Neural progenitor cell (in vitro differentiated cells): ENCODE results near the gene KRT8. TPM values are rescaled to one million over a fixed set of nuclear protein-coding genes. Genes with fewer than 3 reads are reported as not detected.

ENCODE experiments used
- DNase-seq: peaks from one replicate; pipeline ENCODE4 v3.0.0-alpha.2; 2016; ENCODE audit warnings: low spot score
- H2AFZ ChIP-seq: fragments of 200-600 bp; sonication (generic); replicated peaks from 2 replicates; pipeline ENCODE4 v1.6.1; 2016; ENCODE audit warnings: antibody characterized with exemption
- H3F3A ChIP-seq: fragments of 200-600 bp; sonication (generic); 2 replicates; pipeline ENCODE4 v1.6.1; 2016; ENCODE audit warnings: antibody characterized with exemption, low read depth
- H3K27ac ChIP-seq: fragments of 200-600 bp; sonication (generic); 2 replicates; pipeline ENCODE4 v1.5.1; 2016; ENCODE audit warnings: mild to moderate bottlenecking
- H3K27me3 ChIP-seq: fragments of 200-600 bp; sonication (generic); 2 replicates; pipeline ENCODE4 v1.6.1; 2016; ENCODE audit warnings: mild to moderate bottlenecking, moderate library complexity
- H3K36me3 ChIP-seq: fragments of 200-600 bp; sonication (generic); 2 replicates; pipeline ENCODE4 v1.5.1; 2016
- H3K4me1 ChIP-seq: fragments of 200-600 bp; sonication (generic); 2 replicates; pipeline ENCODE4 v1.6.1; 2016; ENCODE audit warnings: mixed run types
- H3K4me2 ChIP-seq: fragments of 200-600 bp; sonication (generic); 2 replicates; pipeline ENCODE4 v1.6.1; 2016
- H3K4me3 ChIP-seq: fragments of 200-600 bp; sonication (generic); 2 replicates; pipeline ENCODE4 v1.5.1; 2016
- H3K79me2 ChIP-seq: fragments of 200-600 bp; sonication (generic); 2 replicates; pipeline ENCODE4 v1.6.1; 2016; ENCODE audit warnings: low read depth
- H3K9ac ChIP-seq: fragments of 200-600 bp; sonication (generic); 2 replicates; pipeline ENCODE4 v1.6.1; 2016
- H3K9me3 ChIP-seq: fragments of 200-600 bp; sonication (generic); 2 replicates; pipeline ENCODE4 v1.5.1; 2016; ENCODE audit warnings: low read depth
- H4K20me1 ChIP-seq: fragments of 200-600 bp; sonication (generic); 2 replicates; pipeline ENCODE4 v1.6.1; 2016; ENCODE audit warnings: low read depth
- H3K27ac Mint-ChIP-seq: 3 replicates; pipeline ENCODE4 v1.8.0; 2021; ENCODE audit warnings: mixed read lengths
- H3K27me3 Mint-ChIP-seq: 2 replicates; pipeline ENCODE4 v1.8.0; 2022; ENCODE audit warnings: low read depth, mild to moderate bottlenecking, inconsistent platforms, moderate library complexity, mixed read lengths; ENCODE audit not compliant: insufficient read depth
- H3K36me3 Mint-ChIP-seq: 3 replicates; pipeline ENCODE4 v1.8.0; 2021; ENCODE audit warnings: mixed read lengths
- H3K4me1 Mint-ChIP-seq: 3 replicates; pipeline ENCODE4 v1.8.0; 2021; ENCODE audit warnings: mixed read lengths
- H3K4me3 Mint-ChIP-seq: 3 replicates; pipeline ENCODE4 v1.8.0; 2021; ENCODE audit warnings: mild to moderate bottlenecking, moderate library complexity, mixed read lengths
- H3K9me3 Mint-ChIP-seq: 3 replicates; pipeline ENCODE4 v1.8.0; 2020; ENCODE audit warnings: mixed read lengths
- EZH2 ChIP-seq: fragments of 200-600 bp; sonication (generic); IDR thresholded peaks from 2 replicates; pipeline ENCODE4 v1.6.1; 2017; ENCODE audit warnings: antibody characterized with exemption, mild to moderate bottlenecking, moderate library complexity
- EZH2phosphoT487 ChIP-seq: fragments of 200-600 bp; sonication (generic); IDR thresholded peaks from 2 replicates; pipeline ENCODE4 v1.6.1; 2017; ENCODE audit warnings: antibody characterized with exemption
- total RNA-seq: library from RNA; depleted of rRNA; stranded (reverse); fragments of >200 nt; gene quantifications from 2 replicates; pipeline ENCODE4 v1.2.3, GENCODE V29; 2015; ENCODE audit warnings: low replicate concordance
- TF ChIP-seq, protein P1 (sequence below): fragments of 200-600 bp; sonication (generic); IDR thresholded peaks from 2 replicates; pipeline ENCODE4 v1.5.1; 2017; ENCODE audit warnings: antibody characterized with exemption, mild to moderate bottlenecking

Gene KRT8
- total RNA-seq, 1 donor from 2014 or later: 168 TPM

- H3K9ac ChIP-seq: no peak overlapping the region
- Mint-ChIP-seq H3K9me3 (no peaks in the 10 kb centered on the region), H3K27ac (no peak overlapping the region), H3K36me3 (peaks cover 6% of the 10 kb centered on the region), H3K27me3 (peaks cover 11% of the 10 kb centered on the region), H3K4me1 (peaks cover 46% of the 10 kb centered on the region), H3K4me3 (no peak overlapping the region)
- peaks cover 53% of the 10 kb centered on the region for H3F3A ChIP-seq
- no peak for TF ChIP-seq EZH2phosphoT487
- TF ChIP-seq, protein P1, sequence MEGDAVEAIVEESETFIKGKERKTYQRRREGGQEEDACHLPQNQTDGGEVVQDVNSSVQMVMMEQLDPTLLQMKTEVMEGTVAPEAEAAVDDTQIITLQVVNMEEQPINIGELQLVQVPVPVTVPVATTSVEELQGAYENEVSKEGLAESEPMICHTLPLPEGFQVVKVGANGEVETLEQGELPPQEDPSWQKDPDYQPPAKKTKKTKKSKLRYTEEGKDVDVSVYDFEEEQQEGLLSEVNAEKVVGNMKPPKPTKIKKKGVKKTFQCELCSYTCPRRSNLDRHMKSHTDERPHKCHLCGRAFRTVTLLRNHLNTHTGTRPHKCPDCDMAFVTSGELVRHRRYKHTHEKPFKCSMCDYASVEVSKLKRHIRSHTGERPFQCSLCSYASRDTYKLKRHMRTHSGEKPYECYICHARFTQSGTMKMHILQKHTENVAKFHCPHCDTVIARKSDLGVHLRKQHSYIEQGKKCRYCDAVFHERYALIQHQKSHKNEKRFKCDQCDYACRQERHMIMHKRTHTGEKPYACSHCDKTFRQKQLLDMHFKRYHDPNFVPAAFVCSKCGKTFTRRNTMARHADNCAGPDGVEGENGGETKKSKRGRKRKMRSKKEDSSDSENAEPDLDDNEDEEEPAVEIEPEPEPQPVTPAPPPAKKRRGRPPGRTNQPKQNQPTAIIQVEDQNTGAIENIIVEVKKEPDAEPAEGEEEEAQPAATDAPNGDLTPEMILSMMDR: no peak
- no peak for TF ChIP-seq EZH2
- H3K36me3 ChIP-seq: no peaks in the 10 kb centered on the region
- H2AFZ ChIP-seq: no peak overlapping the region
- H3K27me3 ChIP-seq: no peaks in the 10 kb centered on the region
- H3K4me1 ChIP-seq: peaks cover 53% of the 10 kb centered on the region
- no peaks in the 10 kb centered on the region for H3K9me3 ChIP-seq
- peaks cover 17% of the 10 kb centered on the region for H3K79me2 ChIP-seq
- no peak for DNase-seq
- peak overlapping the region; percentile 4 for H3K4me2 ChIP-seq
- H3K4me3 ChIP-seq: no peak overlapping the region
- H3K27ac ChIP-seq: peak overlapping the region; percentile 47
- H4K20me1 ChIP-seq: no peaks in the 10 kb centered on the region
These were observed 41.5 kb upstream of the KRT8 start for GRCh38 chr12:52946334-52946733.

DNA sequence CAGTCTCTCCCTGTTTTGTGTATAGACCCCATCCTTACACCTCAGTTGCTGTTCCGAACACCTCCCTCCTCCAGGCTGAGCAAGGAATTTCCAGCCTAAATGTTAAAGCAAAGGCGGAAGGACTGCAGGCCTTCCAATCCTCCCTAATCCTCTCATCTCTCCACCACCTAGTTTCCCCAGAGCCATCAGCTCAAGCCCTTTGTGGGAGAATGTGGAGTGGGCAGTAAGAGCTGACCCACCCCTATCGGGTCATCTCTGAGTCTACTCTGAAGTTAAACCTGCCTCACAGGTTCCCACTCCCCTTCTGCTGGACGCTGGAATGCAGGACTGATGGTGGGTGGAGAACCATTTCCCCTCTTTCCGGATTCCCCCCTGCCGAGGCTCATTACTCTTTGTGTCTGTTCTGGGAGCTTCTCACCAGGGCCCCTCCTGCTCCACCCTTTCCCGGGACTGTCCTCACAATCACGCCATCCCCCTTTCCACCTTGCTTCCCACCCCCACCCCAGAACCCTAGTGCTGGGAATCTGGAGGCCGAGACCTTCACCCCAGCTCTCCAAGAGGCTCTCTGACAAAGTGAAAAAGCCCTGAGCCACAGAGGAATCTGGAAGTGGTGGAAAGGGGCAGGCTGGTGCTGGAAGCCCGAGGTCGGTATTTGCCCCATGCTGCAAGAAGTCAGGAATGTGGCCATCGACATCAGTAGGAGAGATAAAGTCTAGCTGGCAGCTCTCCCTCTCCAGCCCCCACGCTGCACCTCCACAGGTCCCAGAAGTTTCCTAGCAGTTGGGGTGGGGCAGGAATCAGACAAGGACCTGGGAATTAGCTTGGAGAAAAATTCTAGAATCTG is 40.7 kb upstream of the KRT8 start:
- H3F3A ChIP-seq: peaks cover 49% of the 10 kb centered on the region
- H3K36me3 ChIP-seq: no peaks in the 10 kb centered on the region
- peaks cover 53% of the 10 kb centered on the region for H3K4me1 ChIP-seq
- H3K27me3 ChIP-seq: no peaks in the 10 kb centered on the region
- H3K9me3 ChIP-seq: no peaks in the 10 kb centered on the region
- peak; percentile 56 for DNase-seq
- H3K4me1 Mint-ChIP-seq: peaks cover 46% of the 10 kb centered on the region
- H4K20me1 ChIP-seq: no peaks in the 10 kb centered on the region
- H3K9me3 Mint-ChIP-seq: no peaks in the 10 kb centered on the region
- H3K27me3 Mint-ChIP-seq: peaks cover 11% of the 10 kb centered on the region
- H3K4me2 ChIP-seq: peak overlapping the region; percentile 4
- H3K9ac ChIP-seq: no peak overlapping the region
- peaks cover 16% of the 10 kb centered on the region for H3K79me2 ChIP-seq
- no peak overlapping the region for H2AFZ ChIP-seq
- no peak overlapping the region for H3K4me3 ChIP-seq
- peak overlapping the region; percentile 47 for H3K27ac ChIP-seq
- peak overlapping the region; percentile 65 for H3K27ac Mint-ChIP-seq
- H3K36me3 Mint-ChIP-seq: peaks cover under 1% of the 10 kb centered on the region
- TF ChIP-seq EZH2phosphoT487 (no peak), EZH2 (no peak)
- TF ChIP-seq, protein P1: no peak
- no peak overlapping the region for H3K4me3 Mint-ChIP-seq

DNA sequence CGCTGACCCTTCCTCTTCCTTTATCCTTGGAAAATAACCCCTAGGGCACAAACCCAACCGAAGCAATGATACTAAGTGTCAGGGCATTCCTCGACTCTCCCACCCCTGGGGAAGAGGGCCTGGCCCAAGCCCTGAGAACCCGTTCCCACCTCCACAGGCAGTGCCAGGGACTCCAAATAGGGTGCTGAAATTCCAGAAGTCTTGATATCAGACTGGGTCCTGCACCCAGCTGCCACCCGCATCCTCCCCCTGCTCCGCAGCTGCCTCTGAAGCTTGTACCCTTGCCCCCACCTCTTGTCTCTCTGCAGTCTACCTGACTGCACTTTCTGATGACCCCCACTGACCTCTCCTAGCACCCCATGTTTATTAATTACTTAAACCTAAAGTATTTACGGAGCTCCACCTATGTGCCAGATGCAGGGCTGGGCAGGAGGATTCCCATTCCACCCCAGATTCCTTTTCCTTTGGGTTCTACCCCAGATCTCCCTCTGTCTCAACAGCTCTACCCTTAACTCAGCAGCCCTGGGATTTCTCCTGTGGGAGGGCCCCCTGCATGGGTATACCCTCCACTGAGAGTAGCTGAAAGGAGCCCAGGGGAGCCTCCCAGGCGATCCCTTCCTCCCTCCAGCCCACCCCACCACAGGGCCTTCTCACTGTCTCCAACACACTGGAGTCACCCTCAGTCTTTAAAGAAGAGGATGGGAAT is 40.0 kb upstream of the KRT8 start:
- Histone ChIP-seq H3K4me3 (no peak overlapping the region), H3K79me2 (peaks cover 8% of the 10 kb centered on the region), H2AFZ (no peak overlapping the region), H3K9ac (no peak overlapping the region), H3K4me1 (peaks cover 50% of the 10 kb centered on the region), H4K20me1 (no peaks in the 10 kb centered on the region), H3K27me3 (no peaks in the 10 kb centered on the region), H3K36me3 (no peaks in the 10 kb centered on the region), H3K9me3 (no peaks in the 10 kb centered on the region), H3K27ac (no peak overlapping the region), H3F3A (peaks cover 49% of the 10 kb centered on the region), H3K4me2 (peak overlapping the region; percentile 4)
- Mint-ChIP-seq H3K27me3 (peaks cover 9% of the 10 kb centered on the region), H3K36me3 (no peaks in the 10 kb centered on the region), H3K9me3 (no peaks in the 10 kb centered on the region), H3K4me1 (peaks cover 44% of the 10 kb centered on the region), H3K4me3 (peak overlapping the region; percentile 33), H3K27ac (peak overlapping the region; percentile 60)
- DNase-seq: no peak
- TF ChIP-seq EZH2phosphoT487 (no peak), EZH2 (no peak)
- TF ChIP-seq, protein P1: no peak
